Stimulated activated CD8-positive, alpha-beta memory T cell treated with anti-CD3 and anti-CD28 coated beads, Interleukin-7, amount 100 ng/mL, for 48 hours (primary cell): Measurements from ENCODE around the gene CCDC33.

ENCODE experiments used
- DNase-seq, 2 donors: peaks; one replicate each; pipeline ENCODE4 v3.0.0-alpha.2; 2020; ENCODE audit warnings: low read depth in 1 of 2; ENCODE audit errors: extremely low read depth in 1 of 2

The CCDC33 gene

DNA sequence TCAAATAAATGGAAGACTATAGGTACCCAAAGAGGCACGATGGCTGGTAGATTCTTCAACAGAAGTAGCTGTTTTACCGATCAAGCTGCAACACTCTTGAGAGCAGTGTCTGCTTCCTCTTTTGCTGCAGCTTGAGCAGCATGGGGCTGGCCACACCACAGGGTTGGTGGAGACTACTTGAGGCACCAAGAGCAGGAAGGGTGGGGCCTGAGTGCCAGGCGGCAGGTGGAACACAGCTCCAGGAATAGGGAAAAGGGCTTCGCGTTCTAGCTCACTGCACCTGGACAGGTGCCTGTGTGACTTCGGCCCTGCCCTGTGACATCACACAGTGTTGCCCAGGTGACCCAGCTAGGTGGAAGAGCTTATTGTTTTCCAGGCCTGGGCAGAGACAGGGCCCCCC is at the start of gene CCDC33:
TSS of gene CCDC33 (plus strand) at position 365 of the 400 bp plus-strand sequence. CDS start 394 bp downstream, outside the sequence.
- no peak for DNase-seq

DNA sequence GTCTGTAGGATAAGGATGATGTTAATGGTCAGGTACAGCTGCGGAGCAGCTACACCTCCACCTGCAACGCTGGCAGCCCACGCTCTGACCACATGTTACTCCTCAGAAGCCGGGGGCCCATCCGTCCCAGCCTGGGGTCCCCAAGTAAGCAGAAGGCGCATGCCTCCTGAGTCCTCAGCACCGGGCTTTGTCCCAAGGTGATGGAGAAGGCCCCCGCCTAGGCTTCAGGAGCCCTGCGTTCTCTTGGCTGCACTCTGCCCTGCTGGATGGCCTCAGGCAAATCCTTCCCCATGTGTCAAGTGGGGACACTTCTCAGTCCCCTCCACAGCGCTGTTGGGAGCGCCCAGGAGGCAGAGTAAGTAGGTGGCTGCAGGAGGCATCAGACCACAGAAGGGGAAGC is 47.9 kb upstream of the CCDC33 start:
- DNase-seq, result no peak

DNA sequence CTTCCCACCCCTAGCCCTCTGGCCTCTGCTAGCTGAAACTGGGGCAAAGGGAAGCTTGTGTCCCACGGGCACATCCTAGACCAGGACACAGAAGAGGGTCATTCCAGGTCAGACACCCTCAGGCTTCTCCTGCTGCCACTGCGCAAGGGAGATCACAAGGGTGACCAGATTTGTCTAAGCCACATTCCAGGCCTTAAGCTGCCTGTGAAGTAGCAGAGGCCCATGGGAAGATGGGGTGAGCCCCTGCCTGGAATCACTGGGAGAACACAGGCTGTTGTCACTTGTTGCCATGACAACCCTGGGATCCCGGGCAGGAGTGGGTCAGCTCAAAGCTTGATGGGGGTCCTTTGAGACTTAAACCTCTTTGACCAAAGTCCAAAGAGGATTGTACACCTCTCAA is 44.3 kb upstream of the CCDC33 start:
- no peak for DNase-seq

DNA sequence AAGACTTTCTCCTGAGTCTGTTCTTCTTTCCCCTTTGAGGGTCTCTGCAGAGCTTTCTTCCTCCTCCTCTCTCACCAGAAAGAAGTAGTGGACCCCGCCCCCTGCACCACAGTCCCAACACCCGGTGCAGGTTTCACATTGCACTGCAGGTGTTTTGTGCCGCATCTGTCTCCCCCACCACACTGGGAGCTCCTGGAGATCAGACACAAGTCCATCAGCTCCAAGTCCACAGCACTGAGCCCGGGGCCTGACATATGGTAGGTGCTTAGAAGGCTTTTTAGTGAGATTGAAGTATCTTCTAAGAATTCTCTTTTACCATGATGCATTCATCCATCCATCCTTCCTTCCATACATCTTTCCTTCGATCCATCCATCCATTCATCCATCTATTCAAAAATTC is 43.4 kb upstream of the CCDC33 start:
- no peak for DNase-seq

DNA sequence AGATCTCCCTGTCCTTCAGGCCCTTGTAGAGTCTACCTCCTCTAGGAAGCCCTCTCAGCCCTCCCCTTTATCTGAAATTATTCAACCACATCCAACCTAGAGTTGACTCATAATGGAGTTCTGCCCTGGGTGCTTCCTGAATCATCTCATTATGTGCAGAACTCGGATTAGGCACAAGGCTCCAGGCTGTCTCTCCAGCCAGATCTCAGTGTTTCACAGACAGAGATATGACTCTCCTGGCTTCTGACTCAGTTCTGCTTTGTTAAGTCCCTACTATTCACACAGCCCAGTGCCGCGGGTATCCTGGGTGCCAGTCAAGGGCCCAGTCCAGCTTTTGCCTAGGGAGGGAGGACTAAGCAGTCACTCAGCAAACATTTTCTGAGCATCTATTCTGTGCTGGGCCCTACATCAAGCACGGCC is 42.8 kb upstream of the CCDC33 start:
- DNase-seq, result no peak

DNA sequence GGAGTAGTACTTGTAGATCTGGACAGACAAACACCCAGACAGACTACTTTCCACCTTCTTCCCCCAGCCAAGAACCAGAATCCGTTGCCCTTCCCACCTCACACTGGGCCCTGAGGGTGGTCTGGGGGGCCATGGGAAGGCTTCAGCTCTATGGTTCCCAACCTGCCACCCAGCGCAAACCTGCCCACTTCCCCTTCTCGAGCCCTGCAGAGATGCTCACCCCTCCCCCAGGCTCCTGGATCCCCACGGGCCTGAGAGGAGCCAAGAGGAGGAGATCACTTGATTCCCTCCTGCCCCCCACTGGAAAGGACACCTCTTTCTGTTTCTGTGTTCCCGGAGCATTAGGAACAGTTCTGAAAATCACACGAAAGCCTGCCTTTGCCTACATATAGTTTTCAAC is 42.2 kb upstream of the CCDC33 start:
- DNase-seq, result no peak

DNA sequence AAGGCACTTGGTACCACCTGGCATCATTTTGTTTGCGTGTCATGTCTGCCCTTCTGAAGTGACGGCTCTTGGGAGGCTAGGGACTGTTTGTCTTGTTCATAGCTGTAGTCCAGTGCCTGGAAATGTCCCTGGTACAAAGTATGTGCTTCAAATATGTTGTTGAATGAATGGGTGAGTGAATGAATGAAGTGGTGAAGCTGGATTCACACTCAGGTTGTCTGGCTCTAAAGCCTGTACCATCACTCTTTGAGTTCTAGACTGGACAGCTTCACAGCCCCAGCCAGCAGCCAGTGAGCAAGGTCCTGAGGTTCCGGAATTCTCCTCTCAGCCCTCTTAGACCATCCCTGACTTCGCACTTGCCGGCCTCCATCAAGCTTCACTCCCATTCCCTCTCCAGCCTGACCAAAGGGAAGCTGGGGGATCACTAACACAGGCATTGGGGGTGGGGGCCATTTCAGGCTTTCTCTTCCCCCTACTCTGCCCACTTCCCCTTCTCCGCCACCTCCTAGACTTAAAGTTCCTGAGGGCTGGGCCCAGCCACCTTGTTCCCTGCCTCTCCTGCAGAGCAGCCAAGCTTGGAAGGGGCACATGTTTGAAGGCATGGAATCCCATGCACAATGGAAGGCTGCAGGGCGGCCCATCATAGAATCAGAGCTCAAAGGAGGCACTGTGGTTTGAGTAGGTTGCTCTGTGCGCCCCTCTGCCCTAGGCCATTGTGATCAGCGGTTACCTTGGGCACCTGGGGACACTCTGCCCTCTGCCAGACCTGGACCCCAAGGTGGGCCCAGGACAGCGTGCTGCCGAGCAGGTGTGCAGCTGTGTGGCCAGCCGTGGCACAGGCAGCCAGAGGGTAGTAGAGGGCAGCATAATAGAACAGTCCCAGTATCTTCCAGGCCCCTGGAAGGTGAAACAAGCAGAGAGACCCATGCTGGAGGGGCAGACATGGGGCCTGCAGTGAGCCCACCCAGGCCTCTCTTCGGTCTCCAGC is 41.3 kb upstream of the CCDC33 start:
- no peak for DNase-seq

DNA sequence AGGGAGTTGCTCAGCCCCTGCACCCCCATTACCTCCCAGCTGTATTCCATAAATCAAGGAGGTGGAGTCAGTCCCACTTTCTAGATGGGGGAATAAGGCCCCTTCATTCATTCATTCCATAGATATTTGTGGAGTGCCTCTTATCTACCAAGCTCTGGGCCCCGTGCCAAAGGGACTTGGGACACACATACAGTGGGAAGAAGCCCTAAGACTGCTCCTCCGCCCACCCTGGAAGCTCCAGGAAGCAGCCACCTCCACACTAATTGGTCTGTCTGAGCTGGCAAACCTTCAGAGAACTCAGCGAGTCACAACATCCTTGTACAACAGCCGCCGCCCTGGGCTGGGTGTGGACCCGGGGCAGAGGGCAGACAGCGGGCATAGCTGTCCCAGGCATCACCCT is 40.0 kb upstream of the CCDC33 start:
- DNase-seq, result no peak

DNA sequence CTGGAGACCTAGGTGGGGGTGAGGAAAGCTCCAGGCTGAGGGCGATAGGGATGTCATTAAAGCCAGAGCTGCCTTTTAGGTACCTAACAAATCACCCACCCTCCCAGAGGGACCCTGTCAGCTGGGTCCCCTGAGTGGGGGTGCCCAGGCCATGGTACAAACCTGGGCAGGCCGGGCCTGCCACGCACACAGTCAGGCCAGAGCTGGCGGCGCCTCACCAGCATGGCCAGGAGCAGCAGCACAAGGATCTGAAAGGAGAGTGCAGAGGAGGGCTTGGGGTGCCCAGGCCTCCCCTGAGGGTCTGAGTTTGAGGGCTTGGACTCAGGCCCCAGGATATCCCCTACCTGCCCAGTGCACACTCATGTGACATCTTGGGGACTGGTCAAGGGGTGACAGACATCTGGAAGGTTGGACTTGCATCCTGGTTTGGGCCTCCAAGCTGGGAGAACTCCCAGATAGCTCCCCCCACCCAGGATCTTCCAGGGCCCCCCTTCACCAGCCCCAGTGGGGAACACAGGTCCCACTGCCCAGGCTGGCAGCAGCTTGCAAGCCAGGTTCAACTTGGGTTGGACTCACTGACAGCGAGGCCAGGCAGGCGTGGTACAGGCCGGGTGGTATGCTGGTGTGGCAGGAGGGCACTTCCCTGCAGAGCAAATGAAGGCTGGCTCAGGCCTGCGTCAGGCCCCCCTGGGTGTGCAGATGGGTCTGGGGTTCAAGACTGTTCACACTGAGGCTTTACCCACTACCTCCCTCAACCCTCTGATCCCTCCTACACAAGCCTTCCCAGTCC is 38.8 kb upstream of the CCDC33 start:
- DNase-seq, result no peak

DNA sequence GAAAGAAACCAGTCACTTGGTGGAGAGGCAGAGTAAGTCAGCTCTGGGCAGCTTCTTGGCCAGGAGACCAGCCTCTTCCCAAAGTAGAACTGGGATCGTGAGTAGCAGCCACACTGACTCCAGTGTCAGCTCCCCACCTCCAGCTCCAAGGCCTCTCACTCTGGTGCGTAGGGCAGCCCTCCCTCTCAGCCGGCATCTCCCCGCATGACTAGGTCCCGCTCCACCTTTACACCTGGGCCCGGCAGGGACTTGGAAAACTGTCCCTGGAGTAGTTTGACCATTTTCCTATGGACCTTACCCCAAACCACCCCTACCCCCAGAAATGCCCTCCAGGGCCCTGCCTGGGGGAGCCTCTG is 36.9 kb upstream of the CCDC33 start:
- no peak for DNase-seq

DNA sequence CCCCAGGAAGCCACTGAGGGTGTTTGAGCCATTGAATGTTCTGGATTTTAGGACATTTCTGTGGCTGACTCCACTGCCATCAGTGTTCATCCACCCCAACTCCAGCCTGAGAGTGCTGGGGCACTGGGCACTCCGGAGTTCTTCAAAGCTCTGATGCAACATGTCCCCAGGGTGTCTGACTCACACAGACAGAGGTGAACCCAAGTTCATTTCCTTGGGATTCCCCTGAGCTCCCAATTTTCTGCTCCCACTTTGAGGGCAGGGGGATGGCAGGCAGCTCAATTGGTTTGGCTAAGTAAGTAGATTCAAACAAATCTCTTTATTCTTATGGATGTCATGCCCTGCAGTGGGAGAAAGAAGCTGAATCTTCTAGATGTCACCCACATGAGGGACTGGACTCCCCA is 35.7 kb upstream of the CCDC33 start:
- DNase-seq, result no peak

DNA sequence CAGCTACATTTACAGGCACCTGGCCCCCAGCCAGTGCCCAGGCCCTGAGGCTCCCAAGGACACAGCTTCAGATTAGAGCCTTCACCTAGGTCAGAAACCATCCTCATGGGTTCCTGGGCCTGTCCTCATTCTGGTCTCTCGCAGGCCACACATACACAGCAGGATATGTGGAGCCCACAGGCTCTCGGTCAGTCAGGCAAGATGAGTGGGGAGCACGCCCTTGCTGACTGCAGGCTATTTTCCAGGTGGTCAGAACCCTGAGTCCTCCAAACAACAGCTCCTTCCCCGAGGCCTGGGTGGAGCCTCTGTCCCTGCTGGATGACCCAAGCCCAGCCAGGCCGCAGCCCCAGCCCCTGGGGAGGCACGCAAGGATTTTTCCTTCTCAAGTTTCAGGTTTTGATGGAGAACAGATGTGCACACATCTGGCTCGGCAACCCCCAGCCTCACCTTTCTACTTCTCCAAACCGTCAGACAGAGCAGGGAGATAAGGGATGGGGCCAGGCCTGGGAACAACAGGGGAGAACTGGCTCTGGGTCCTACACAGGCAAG is 35.2 kb upstream of the CCDC33 start:
- DNase-seq, result no peak

DNA sequence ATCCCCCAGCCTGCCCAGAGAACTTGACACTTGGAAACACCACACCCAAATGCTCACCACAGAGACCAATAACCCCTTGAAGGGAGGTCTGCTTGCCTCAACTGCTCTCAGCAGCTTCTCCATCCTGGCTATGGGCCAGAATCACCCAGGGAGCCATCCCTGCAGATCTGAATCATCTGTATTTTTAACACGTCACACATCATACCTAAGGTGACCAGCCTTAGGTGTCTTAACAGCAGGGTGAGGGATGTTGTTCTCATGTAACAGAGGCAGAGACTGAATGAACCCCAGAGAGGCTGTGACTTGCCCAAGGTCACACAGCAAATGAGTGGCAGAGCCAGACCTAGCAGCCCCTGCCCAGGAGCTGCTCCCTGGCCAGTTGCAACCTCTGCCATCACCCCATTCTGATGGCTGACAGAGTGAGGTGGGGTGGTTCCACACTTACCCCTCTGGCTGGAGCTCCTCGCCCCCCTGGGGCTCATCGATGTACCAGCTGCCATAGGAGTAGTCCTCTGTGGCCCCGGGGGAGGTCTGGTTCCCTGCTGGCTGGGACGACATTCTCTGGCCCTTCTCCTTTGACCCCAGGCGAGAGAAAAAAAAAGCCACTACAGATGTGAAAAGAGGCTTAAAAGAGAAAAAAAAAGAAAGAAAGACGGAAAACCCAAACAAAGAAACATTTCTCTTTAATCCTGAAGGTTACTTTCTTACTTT is 34.3 kb upstream of the CCDC33 start:
- DNase-seq, result no peak

DNA sequence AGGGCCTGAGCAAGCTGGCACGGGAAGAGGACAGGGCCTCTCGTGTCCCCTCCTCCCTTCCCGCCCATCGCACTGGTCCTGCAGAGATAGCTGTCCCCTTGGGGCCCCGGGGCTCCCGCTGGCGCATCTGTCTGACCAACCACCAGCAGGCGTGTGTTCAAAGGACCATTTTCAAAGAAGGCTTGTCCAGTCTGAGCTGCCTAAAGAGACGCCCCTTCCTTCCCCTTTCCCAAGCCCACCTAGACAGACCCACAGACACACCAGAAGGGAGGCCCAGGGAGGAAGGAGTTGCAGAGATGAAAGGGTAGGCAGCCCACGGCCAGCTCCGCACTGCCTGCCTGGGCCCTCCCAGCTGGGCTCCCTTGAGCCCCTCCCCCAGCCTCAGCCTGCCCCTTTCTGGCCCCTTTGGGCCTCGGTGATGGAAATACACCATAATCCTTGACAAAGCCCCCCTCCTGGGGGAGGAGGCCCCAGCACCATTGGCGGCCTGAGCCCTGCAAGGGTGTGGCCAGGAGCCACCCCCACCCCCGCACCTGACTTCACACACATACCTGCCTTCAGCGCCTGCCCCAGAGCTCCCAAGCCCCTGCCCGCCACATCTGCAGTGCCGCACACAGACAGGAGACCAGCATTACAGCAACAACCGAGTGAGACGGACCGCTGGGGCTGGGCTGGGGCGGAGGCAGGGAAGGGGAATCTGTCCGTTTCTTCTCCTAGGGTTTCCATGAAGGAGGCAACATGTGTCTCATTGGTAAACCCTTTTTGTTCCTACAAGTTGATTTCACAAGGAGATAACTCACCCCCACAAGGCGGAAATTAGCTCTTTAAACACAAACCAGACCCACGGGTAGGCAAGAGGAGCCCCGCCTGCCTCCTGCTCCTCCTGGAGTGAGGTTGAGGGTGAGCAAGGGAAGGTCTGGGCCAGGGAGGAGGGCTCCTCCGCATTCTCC is 33.4 kb upstream of the CCDC33 start, which contains the start of gene STRA6:
TSS of gene STRA6 (minus strand) at position 336 of the 950 bp plus-strand sequence. CDS start 520 bp downstream, outside the sequence.
- DNase-seq, result no peak

DNA sequence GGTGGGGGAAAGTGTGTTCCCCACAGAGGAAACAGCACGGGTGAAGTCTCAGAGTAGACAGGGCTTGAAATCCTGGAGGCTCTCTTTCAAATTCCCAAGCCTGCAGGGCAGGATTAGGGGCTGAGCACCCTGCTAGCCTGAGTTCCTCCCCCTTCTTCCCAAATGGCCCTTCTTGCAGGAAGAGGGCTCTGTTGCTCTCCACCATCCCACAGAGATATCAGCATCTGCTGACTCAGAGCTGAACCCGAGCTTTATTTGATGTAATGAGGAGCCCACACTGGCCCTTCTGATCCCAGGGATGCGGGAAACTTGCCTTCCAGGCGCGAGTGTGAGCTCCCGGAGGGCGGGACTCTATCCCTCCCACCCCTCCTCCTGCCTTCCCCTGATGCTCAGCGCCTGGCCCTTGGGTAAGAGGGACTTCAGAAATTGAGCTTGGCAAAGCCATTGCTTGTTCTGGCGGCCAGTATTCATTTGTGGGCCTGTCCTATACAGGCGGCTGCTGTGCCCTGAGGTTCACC is 32.2 kb upstream of the CCDC33 start:
- no peak for DNase-seq

DNA sequence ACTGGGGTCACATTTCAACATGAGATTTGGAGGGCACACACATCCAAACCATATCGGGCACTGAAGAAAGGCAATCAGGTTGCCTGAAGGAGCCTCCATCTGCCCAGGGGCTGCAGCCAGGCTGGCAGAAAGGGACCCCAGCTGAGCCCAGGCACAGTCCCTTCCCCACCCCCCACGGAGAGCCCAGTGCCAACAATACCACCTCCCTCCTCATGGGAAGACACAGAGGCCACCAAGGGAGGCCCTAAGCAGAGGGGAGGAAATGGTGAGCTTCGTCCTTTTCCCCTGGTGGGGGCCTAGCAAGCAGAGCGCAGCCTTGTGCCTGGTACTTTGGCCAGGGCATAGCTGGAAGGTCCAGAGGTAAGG is 30.6 kb upstream of the CCDC33 start:
- no peak for DNase-seq

DNA sequence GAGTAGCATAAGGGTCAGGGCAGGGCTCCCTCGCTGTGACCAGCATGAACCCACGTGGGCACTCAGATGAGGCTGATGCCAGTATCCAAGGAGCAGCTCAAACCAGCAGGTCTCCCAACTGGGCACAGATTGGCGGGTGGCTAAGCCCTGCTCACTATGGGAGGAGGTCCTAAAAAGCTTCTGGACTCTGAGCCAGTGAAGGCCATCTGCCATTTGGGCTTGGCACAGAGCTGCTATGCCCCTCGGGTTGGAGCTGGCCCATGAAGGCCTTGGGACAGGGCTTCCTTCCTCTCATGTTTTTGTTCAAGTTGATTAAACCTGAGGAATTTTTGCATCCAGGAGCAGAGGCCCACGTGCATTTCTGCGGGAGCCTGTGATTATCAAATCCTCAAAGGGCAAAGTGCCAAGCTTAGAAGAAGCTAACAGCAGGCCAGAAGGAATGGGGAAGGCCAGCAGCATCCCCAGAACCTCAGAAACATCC is 29.3 kb upstream of the CCDC33 start:
- no peak for DNase-seq

DNA sequence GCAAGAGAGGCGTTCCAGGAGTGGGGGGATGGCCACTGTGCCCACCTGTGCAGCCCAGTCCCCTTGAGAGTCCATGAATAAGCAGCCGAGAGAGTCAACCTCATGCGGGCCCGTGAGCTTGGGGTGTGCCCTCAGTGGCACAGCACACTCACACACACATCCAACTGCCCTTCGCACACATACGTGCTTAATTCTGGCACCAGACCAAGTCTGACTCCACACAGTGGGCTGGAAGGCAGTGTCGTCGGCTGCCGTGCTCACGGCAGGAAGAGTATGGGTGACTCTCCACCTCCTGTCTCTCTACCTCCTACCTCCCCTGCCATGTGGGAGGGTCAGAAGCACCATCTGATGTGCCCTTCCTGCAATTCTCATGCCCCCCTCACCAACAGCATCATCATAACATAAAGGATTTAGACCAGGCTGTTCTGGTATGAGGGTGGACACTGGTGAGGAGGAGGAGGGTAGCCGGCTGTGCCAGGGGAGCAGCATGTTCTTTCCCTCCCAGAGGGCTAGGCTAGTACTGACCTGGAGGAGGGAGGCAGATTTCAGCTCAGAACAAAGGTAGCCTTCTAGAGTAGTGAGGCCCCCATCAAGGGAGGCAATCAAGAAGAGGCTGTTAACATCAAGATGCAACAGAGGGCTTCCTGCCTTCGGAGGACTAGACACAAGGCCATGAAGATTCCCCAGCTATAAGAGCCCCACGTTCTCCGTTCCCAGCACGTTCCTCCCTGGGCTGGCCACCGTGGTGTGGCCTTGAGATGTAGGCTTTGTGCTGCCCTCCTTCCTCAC is 28.3 kb upstream of the CCDC33 start:
- DNase-seq, result no peak

DNA sequence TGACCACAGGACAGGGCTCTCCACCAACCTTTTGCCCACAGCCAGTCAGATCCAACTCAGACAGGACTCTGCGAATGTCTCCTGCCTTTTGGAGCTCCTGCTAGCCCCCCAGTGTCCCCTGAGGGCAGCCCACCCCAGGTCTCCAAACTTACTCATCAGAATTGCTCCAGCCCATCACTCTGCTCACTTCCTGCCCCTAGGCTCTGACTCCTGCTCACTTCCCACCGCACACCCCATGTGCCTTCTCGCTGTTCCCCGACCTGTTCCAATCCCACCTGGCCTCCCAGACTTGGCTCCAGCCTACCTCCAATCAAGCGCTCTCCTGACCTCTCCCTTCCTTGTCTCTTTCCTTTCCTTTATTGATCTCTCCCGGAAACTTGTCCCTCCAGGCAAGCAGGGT is 27.6 kb upstream of the CCDC33 start:
- no peak for DNase-seq
